ENCODE results near the gene CEMIP2. TPM values are rescaled to one million over a fixed set of nuclear protein-coding genes. Genes with fewer than 3 reads are reported as not detected.

CEMIP2 gene
- total RNA-seq, 1 experiment from 2014 or later, result 16.0 TPM

DNA sequence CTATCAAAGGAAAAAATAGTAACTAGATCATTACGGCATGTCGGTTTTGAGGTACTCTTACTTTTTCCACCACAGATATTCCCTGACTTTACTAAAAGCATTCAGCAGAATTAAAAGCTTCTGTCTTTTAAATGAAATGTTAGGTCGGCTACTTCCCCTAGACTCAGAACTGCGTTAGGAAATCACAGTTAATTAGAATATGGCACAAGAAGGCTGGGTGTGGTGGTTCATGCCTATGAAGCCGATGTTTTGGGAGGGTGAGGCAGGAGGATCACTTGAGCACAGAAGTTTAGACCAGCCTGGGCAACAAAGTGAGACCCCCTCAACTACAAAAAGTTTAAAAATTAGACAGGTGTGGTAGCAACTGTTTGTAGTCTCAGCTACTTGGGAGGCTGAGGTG lies 24.4 kb downstream of the CEMIP2 start:
- Histone ChIP-seq H3K4me2 (ENCODE audit: low read length) (no peak overlapping the region), H3K27me3 (ENCODE audit: low read length) (no peaks in the 10 kb centered on the region), H3K27ac (ENCODE audit: low read length) (no peak overlapping the region), H3K9me2 (replicated peaks; ENCODE audit: low read length) (no peaks in the 10 kb centered on the region), H2AFZ (ENCODE audit: low read length) (no peak overlapping the region), H3K4me1 (ENCODE audit: insufficient read depth, low read length) (peaks cover 10% of the 10 kb centered on the region), H4K20me1 (ENCODE audit: low read length) (no peaks in the 10 kb centered on the region), H3F3A (ENCODE audit: low read length, unreplicated experiment) (no peaks in the 10 kb centered on the region), H3K9ac (ENCODE audit: low read length) (no peak overlapping the region), H3K79me2 (ENCODE audit: low read length) (no peaks in the 10 kb centered on the region), H3K4me3 (ENCODE audit: low read length) (no peak overlapping the region), H3K9me3 (ENCODE audit: low read length) (no peaks in the 10 kb centered on the region), H3K36me3 (ENCODE audit: low read depth, low read length) (peaks cover 10% of the 10 kb centered on the region)
- intact Hi-C loops (cut with micrococcal nuclease), result no loop called here
- CTCF ChIA-PET, result no interaction called here
- POLR2A ChIA-PET (ENCODE audit: unreplicated experiment), result interaction anchor here (0.6 kb wide), 1 partner anchor 25 kb away, joined by 3 read pairs; no protein-coding TSS in a partner anchor
- no peak for DNase-seq
- no peak for ATAC-seq
- no TSS peak for BruUV-seq (replicated peaks)
- TF ChIP-seq, protein P1, sequence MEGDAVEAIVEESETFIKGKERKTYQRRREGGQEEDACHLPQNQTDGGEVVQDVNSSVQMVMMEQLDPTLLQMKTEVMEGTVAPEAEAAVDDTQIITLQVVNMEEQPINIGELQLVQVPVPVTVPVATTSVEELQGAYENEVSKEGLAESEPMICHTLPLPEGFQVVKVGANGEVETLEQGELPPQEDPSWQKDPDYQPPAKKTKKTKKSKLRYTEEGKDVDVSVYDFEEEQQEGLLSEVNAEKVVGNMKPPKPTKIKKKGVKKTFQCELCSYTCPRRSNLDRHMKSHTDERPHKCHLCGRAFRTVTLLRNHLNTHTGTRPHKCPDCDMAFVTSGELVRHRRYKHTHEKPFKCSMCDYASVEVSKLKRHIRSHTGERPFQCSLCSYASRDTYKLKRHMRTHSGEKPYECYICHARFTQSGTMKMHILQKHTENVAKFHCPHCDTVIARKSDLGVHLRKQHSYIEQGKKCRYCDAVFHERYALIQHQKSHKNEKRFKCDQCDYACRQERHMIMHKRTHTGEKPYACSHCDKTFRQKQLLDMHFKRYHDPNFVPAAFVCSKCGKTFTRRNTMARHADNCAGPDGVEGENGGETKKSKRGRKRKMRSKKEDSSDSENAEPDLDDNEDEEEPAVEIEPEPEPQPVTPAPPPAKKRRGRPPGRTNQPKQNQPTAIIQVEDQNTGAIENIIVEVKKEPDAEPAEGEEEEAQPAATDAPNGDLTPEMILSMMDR (conservative IDR thresholded peaks at IDR 0.05; ENCODE audit: low read depth, low read length), result no peak
- no peak for TF ChIP-seq EZH2 (IDR thresholded peaks at IDR 0.05; ENCODE audit: low read length, unreplicated experiment)
- TF ChIP-seq EZH2phosphoT487 (IDR thresholded peaks at IDR 0.05; ENCODE audit: borderline replicate concordance, low read length), result no peak

DNA sequence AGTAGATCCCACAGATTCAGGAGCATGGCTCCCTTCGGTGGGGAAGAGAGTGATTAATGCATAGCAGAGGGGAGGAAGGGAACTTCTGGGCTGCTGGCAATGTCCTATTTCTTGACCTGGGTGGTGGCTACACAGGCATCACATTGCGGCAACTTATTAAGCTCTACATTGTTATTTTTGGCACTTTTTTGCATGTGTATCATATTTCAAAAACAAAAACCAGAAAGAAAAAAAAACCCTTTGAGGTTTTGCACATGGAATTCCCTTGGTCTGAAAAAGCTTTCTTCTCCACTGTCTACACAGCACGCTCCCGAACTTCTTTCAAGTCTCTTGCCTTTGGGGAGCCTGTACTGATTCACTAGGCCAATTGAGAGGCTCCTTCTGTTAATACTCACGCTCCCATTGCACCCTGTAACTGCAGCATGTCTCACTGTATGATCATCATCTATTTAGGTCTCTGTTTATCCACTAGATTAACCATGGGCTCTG lies 25.1 kb downstream of the CEMIP2 start:
- no peak overlapping the region for H3K4me3 ChIP-seq (ENCODE audit: low read length)
- DNase-seq, result no peak
- H3F3A ChIP-seq (ENCODE audit: low read length, unreplicated experiment), result no peaks in the 10 kb centered on the region
- ChIA-PET POLR2A (ENCODE audit: unreplicated experiment) (no interaction called here), CTCF (no interaction called here)
- H2AFZ ChIP-seq (ENCODE audit: low read length), result no peak overlapping the region
- TF ChIP-seq, protein P1 (conservative IDR thresholded peaks at IDR 0.05; ENCODE audit: low read depth, low read length), result no peak
- TF ChIP-seq EZH2phosphoT487 (IDR thresholded peaks at IDR 0.05; ENCODE audit: borderline replicate concordance, low read length) (no peak), EZH2 (IDR thresholded peaks at IDR 0.05; ENCODE audit: low read length, unreplicated experiment) (no peak)
- ATAC-seq, result no peak
- no peaks in the 10 kb centered on the region for H3K79me2 ChIP-seq (ENCODE audit: low read length)
- peaks cover 10% of the 10 kb centered on the region for H3K4me1 ChIP-seq (ENCODE audit: insufficient read depth, low read length)
- no peak overlapping the region for H3K9ac ChIP-seq (ENCODE audit: low read length)
- H3K36me3 ChIP-seq (ENCODE audit: low read depth, low read length), result peaks cover 10% of the 10 kb centered on the region
- BruUV-seq (replicated peaks), result no TSS peak
- H3K9me2 ChIP-seq (replicated peaks; ENCODE audit: low read length), result no peaks in the 10 kb centered on the region
- H3K4me2 ChIP-seq (ENCODE audit: low read length), result no peak overlapping the region
- intact Hi-C loops (cut with micrococcal nuclease), result no loop called here
- H3K27ac ChIP-seq (ENCODE audit: low read length), result no peak overlapping the region
- H3K9me3 ChIP-seq (ENCODE audit: low read length), result no peaks in the 10 kb centered on the region
- H3K27me3 ChIP-seq (ENCODE audit: low read length), result no peaks in the 10 kb centered on the region
- H4K20me1 ChIP-seq (ENCODE audit: low read length), result no peaks in the 10 kb centered on the region

DNA sequence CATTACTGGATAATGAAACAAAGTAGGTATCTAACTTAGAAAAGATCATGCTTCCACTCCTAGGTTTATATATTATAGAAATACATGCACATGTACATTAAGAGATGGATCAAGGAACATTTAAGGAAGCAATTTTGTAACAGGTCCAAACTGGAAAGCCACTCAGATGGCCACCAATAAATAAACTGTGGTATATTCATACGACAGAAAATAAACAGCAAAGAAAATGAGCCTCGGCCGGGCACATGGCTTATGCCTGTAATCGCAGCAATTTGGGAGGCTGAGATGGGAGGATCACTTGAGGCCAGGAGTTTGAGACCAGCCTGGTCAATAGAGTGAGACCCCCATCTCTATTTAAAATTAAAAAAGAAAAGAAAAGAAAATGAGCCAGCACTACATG lies 25.6 kb downstream of the CEMIP2 start:
- no peak for DNase-seq
- Histone ChIP-seq H3K9ac (ENCODE audit: low read length) (no peak overlapping the region), H4K20me1 (ENCODE audit: low read length) (no peaks in the 10 kb centered on the region), H3K27ac (ENCODE audit: low read length) (no peak overlapping the region), H3K4me3 (ENCODE audit: low read length) (no peak overlapping the region), H3K9me2 (replicated peaks; ENCODE audit: low read length) (no peaks in the 10 kb centered on the region), H3K79me2 (ENCODE audit: low read length) (no peaks in the 10 kb centered on the region), H2AFZ (ENCODE audit: low read length) (no peak overlapping the region), H3K36me3 (ENCODE audit: low read depth, low read length) (peaks cover 10% of the 10 kb centered on the region), H3K9me3 (ENCODE audit: low read length) (no peaks in the 10 kb centered on the region), H3K4me2 (ENCODE audit: low read length) (no peak overlapping the region), H3F3A (ENCODE audit: low read length, unreplicated experiment) (no peaks in the 10 kb centered on the region), H3K27me3 (ENCODE audit: low read length) (no peaks in the 10 kb centered on the region), H3K4me1 (ENCODE audit: insufficient read depth, low read length) (peaks cover 10% of the 10 kb centered on the region)
- no TSS peak for BruUV-seq (replicated peaks)
- CTCF ChIA-PET, result no interaction called here
- TF ChIP-seq EZH2phosphoT487 (IDR thresholded peaks at IDR 0.05; ENCODE audit: borderline replicate concordance, low read length) (no peak), EZH2 (IDR thresholded peaks at IDR 0.05; ENCODE audit: low read length, unreplicated experiment) (no peak)
- TF ChIP-seq, protein P1 (conservative IDR thresholded peaks at IDR 0.05; ENCODE audit: low read depth, low read length), result no peak
- POLR2A ChIA-PET (ENCODE audit: unreplicated experiment), result no interaction called here
- intact Hi-C loops (cut with micrococcal nuclease), result no loop called here
- ATAC-seq, result no peak
